HG03196 (cell line): ENCODE results near the gene GAA.

Experiments
- ATAC-seq: cut with Tn5 transposase; IDR thresholded peaks from one replicate; pipeline ENCODE4 v1.9.1; 2021; ENCODE audit not compliant: unreplicated experiment

The GAA gene

GRCh38 chr17:80116921-80117380 lies 15.6 kb downstream of the GAA start:
- ATAC-seq = no peak

DNA sequence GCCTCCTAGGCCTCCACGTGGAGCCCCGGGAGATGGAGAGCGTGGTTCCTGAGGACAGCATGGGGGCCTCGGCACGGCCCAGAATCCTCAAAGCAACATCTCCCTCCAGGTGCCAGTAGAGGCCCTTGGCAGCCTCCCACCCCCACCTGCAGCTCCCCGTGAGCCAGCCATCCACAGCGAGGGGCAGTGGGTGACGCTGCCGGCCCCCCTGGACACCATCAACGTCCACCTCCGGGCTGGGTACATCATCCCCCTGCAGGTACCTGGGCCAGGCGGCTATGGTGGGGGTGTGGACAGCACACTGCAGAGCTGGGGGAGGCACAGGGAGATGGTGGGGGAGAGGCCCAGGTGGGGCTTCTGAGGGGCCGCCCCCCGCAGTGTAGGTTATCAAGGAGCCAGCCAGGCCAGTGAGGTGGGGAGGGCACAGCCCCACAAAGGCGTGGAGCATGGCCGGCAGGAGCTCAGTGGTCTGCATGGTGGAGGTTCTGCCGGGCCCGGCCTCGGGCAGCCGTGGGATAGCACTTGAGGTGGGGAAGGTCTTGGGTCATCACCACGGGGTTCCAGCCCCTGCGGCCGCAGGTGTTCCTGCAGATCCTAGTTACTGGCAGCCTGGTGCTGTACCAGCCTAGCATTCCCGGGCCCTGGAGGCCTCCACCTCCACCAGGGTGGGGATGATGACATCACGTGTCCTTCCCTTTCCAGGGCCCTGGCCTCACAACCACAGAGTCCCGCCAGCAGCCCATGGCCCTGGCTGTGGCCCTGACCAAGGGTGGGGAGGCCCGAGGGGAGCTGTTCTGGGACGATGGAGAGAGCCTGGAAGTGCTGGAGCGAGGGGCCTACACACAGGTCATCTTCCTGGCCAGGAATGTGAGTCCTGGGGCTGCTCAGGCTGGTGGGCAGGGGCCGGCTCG lies 16.4 kb downstream of the GAA start:
- no peak for ATAC-seq

DNA sequence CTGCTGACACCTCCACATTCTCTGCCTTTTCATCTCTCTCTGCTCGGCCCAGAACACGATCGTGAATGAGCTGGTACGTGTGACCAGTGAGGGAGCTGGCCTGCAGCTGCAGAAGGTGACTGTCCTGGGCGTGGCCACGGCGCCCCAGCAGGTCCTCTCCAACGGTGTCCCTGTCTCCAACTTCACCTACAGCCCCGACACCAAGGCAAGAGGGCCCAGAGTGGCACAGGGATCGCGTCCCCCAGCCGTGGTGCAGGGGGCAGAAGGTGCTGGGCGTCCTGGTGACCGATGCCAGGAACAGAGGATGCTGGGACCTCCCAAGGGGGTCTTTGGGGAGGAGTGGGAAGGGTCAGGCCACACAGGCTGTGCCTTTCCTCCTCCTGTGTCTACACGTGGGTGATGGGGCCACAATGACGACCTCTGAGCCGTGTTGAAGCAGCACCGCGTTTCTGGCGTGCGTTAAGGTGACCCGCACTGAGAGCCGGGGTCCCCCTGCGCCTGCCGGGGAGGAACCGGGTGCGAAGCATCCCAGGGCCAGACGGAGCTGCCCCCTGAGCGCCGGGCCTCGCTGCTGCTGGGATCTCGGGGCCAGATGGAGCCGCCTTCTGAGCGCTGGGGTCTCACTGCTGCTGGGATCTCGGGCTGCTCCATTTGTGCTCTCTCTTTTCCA lies 17.4 kb downstream of the GAA start:
- no peak for ATAC-seq

DNA sequence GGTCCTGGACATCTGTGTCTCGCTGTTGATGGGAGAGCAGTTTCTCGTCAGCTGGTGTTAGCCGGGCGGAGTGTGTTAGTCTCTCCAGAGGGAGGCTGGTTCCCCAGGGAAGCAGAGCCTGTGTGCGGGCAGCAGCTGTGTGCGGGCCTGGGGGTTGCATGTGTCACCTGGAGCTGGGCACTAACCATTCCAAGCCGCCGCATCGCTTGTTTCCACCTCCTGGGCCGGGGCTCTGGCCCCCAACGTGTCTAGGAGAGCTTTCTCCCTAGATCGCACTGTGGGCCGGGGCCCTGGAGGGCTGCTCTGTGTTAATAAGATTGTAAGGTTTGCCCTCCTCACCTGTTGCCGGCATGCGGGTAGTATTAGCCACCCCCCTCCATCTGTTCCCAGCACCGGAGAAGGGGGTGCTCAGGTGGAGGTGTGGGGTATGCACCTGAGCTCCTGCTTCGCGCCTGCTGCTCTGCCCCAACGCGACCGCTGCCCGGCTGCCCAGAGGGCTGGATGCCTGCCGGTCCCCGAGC lies 17.9 kb downstream of the GAA start:
- ATAC-seq = no peak

DNA sequence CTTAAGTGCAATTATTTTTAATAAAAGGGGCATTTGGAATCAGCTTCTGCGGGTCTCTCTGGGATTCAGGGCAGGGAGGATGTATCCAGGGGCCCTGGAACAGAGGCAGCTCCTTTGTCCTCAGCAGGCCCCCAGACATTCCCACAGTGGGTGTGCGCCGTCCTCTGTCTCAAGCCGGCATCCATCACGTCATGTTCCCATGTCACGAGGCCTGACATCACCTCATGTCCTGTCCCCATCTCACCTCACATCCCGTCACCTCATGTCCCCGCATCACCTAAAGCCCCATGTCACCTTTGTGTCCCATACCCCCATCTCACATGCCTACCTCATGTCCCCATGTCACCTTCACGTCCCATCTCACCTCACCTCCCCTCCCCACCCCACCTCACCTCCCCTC lies 18.5 kb downstream of the GAA start:
- no peak for ATAC-seq

DNA sequence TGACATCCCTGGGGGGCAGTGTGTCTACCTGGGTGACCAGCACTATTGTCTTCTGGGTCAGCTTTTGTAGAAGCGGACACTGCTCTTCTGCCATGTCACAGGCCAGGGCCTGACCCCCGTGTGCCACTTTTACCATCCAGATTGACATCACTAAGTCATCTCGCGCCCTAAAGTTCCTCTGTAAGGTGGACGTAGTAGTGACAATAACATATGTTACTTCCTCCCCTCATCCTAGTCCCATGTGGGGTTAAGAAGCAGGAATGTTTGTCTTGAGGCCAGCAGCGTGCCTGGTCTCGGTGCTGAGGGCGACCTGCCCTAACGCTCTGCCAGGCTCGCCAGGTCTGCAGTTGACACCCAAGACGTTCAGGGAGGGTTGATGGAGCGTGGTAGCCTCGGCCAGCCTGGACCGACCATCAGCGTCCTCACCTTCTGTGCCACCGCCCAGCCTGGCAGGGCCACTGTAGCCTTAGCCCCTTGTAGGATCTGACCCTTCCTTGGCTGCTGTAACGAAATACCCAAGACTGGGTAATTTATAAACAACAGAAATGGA lies 20.7 kb downstream of the GAA start:
- ATAC-seq = no peak

DNA sequence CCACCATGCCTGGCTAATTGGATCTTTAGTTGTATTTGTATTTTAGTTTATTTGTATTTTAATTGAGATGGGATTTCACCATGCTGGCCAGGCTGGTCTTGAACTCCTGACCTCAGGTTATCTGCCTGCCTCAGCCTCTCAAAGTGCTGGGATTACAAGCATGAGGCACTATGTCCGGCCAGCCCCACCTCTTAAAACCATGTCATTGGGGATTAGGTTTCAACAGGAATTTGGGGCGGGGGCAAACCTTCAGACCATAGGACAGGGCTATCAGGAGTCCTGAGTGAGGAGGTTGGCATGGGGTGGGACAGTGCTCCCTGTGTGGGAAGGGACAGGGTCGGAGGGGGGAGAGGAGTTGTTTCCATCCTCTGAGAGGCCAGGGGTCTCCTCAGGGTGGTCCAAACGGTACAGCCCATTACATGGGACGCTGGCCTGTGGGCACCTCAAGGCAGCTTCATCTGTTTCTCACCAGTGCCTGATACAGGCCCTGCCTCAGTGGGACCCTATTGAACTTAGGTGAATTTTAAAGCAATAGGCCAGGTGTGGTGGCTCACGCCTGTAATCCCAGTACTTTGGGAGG lies 21.6 kb downstream of the GAA start:
- ATAC-seq = no peak

GRCh38 chr17:80123791-80124190 lies 22.4 kb downstream of the GAA start:
- ATAC-seq = no peak

GRCh38 chr17:80124351-80124981 lies 23.1 kb downstream of the GAA start:
- no peak for ATAC-seq

DNA sequence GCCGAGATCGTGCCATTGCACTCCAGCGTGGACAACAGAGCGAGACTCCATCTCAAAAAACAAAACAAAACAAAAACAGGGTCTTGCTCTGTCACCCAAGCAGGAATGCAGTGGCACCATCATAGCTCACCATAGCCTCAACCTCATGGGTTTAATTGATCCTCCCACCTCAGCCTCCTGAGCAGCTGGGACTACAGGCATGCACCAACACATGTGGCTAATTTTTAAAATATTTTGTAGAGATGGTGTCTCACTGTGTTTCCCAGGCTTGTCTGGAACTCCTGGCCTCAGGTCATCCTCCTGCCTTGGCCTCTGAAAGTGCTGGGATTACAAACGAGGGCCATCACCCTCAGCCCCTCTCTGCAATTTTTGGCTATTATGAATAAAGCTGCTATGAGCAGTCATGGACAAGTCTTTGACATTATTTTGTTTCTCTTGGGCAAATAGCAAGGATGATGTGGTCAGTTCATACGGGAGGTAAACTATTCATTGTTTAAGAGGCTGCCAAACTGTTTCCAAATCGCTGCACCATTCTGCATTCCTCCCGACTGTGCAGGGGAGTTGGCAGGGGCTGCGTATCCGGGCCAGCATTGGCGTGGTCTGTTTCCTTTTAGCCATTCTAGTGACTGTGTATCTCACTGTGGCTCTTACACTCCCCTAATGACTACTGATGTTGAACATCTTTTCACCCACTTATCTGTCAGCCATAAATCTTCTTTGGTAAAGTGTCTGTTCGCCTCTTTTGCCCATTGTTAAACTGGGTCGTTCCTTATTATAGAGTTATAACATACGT lies 24.5 kb downstream of the GAA start:
- no peak for ATAC-seq

- no peak for ATAC-seq
Observed at GRCh38 chr17:80126449-80126715, 25.0 kb downstream of the GAA start.

DNA sequence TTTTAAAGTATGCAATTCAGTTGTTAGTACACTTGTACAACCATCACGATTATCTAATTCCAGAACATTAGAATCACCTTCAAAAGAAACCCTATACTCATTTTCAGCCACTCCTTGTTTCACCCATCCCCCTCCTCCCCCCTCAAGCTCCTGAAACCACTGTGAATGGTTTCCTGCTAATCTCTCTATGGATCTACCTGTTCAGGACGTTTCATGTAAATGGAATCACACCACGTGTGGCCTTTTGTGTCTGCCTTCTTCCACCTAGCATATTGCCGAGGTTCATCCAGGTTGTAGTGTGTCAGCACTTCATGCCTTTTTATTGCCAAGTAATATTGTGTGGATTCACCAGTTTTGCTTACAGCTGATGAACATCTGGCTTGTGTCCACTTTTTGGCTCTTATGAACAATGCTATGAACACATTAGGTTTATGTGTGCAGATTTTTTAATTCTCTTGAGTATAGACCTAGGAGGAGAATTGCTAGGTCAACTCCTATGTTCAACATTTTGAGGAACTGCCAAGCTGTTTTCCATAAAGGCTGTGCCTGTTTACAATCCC lies 27.7 kb downstream of the GAA start:
- ATAC-seq = no peak

DNA sequence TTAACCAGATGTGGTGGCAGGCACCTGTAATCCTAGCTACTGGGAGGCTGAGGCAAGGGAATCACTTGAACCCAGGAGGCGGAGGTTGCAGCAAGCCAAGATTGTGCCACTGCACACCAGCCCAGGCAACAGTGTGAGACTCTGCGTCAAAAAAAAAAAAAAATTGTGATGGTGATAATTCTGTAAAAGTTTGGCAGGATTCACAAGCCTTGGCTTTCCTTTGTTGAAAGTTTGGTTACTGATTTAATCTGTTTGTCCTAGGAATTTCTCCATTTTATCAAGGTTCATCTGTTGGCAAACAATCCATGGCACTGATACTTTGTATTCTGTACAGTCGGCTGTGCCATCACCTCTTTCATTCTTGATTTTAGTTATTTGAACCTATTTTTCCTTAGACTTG lies 29.6 kb downstream of the GAA start:
- no peak for ATAC-seq

DNA sequence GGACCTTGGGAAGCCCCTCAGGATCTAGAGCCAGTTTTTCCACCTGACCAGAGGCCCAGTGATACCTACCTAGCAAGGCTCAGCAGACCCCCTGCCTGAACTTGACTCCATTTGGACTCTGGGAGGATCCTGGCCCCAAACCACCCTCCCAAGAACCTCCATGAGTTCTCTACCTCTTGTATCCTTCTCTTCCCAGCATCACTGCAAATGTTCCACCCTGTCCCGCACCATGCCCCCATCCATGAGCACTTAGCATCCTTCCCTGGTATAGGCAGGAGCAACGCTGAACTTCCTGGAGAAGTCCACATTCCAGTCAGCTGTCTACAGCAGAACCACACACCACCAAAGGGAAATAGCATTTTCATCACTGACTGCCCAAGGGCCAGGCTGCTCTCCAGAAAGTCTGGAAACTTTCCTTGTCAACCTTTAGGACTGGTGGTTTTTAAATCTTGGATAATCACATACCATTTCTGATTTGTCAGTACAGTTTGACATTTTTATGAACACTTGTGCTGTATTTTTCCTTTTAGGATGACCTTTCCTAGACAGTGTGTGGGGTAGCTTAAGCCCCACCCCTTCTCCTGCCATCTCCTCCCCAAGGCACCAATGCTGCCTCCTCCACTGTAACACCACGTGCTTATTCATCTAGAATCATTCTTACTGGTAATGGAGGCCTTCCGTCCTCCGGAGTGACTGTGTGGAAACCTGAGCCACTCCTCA lies 31.7 kb downstream of the GAA start:
- ATAC-seq = no peak

- no peak for ATAC-seq
Observed at GRCh38 chr17:80133626-80133970, 32.2 kb downstream of the GAA start.

- ATAC-seq = no peak
Observed at GRCh38 chr17:80137131-80137530, 35.8 kb downstream of the GAA start.

DNA sequence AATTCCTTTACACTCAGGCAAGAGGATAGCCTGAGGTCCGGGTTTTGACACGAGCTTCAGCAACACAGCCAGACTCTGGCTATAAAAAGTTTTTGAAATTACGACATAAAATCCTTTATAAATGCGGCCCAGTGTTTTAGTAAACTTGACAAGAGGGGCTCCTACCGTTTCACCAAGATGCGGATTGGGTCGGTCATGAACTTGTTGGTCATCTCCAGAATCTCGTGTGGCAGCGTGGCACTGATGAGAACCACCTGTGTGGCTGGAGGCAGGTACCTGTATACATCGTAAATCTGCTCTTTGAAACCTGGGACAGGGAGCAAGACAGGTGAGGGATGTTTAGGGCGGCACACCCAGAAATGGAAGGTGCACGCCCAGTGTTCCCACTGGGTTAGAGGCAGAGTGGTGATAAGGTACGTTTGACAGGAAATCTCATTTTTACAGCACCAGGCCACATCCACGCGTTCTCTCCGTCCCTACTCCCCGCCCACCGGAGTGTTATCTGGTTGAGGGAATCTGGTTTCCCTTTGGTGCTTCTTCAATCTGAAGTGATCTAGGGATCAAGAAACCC lies 37.6 kb downstream of the GAA start:
- no peak for ATAC-seq

GRCh38 chr17:80141463-80142165 lies 40.2 kb downstream of the GAA start:
- ATAC-seq = no peak

DNA sequence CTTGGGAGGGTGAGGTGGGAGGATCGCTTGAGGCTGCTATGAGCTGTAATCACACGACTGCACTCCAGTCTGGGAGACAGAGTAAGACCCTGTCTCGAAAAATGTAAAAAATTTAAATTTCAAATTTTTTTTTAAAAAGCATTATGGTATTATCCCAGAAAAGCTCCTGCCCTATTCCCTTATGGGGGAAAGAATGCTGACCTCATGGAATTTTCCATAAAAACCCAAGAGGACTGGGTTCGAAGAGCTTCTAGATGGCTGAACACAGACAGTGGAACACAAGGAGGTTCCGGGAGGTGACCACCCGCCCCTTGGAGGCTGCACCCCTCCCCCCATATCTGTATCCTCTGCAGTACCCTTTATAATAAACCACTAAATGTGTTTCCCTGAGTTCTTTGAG lies 41.5 kb downstream of the GAA start:
- no peak for ATAC-seq
